Measurements from ENCODE around the gene GMDS. TPM values are rescaled to one million over a fixed set of nuclear protein-coding genes. Genes with fewer than 3 reads are reported as not detected.

GMDS gene
- total and polyA plus RNA-seq, 2 experiments from 2014 or later = 30.1 to 36.5 TPM

GRCh38 chr6:1947922-1948321 is 297.5 kb downstream of the GMDS start:
- no peak for ATAC-seq
- peaks cover 1% of the 10 kb centered on the region for H3K27me3 Mint-ChIP-seq (ENCODE audit: insufficient read depth, low read depth, poor library complexity)
- H3K79me2 ChIP-seq (replicated peaks; ENCODE audit: insufficient read depth) = no peaks in the 10 kb centered on the region
- no peak overlapping the region for H2AFZ ChIP-seq
- H3K4me3 ChIP-seq = no peak overlapping the region
- H3K9me2 ChIP-seq (ENCODE audit: insufficient read depth) = no peaks in the 10 kb centered on the region
- no peak overlapping the region for H3K4me3 Mint-ChIP-seq
- peaks cover 14% of the 10 kb centered on the region for H3K4me1 Mint-ChIP-seq
- H3F3A ChIP-seq (replicated peaks; ENCODE audit: low read depth) = no peaks in the 10 kb centered on the region
- no peak overlapping the region for H3K4me2 ChIP-seq
- H3K27ac Mint-ChIP-seq = no peak overlapping the region
- H3K36me3 Mint-ChIP-seq (ENCODE audit: low read depth) = no peaks in the 10 kb centered on the region
- DNase-seq (ENCODE audit: low spot score) = no peak
- no peaks in the 10 kb centered on the region; the same call in 1 of the 2 replicates for H3K4me1 ChIP-seq (ENCODE audit: insufficient read depth)
- H3K27ac ChIP-seq (ENCODE audit: low read depth) = no peak overlapping the region
- H4K20me1 ChIP-seq (replicated peaks; ENCODE audit: insufficient read depth) = no peaks in the 10 kb centered on the region
- H3K36me3 ChIP-seq (ENCODE audit: insufficient read depth) = no peaks in the 10 kb centered on the region
- H3K9me3 Mint-ChIP-seq = no peaks in the 10 kb centered on the region
- TF ChIP-seq NANOG (IDR thresholded peaks at IDR 0.05; ENCODE audit: borderline replicate concordance) (no peak), CREB1 (CRISPR knock-in tag; IDR thresholded peaks at IDR 0.05; ENCODE audit: low read depth) (no peak)
- no peaks in the 10 kb centered on the region for H3K27me3 ChIP-seq (ENCODE audit: insufficient read depth)

GRCh38 chr6:1946583-1946982 is 298.8 kb downstream of the GMDS start:
- peaks cover 14% of the 10 kb centered on the region for H3K4me1 Mint-ChIP-seq
- no peak overlapping the region for H3K4me2 ChIP-seq
- H3K27ac ChIP-seq (ENCODE audit: low read depth) = no peak overlapping the region
- ATAC-seq = no peak
- H3K9me3 Mint-ChIP-seq = no peaks in the 10 kb centered on the region
- H3K9me2 ChIP-seq (ENCODE audit: insufficient read depth) = no peaks in the 10 kb centered on the region
- H4K20me1 ChIP-seq (replicated peaks; ENCODE audit: insufficient read depth) = no peaks in the 10 kb centered on the region
- no peaks in the 10 kb centered on the region for H3K36me3 Mint-ChIP-seq (ENCODE audit: low read depth)
- no peaks in the 10 kb centered on the region; the same call in 1 of the 2 replicates for H3K4me1 ChIP-seq (ENCODE audit: insufficient read depth)
- no peaks in the 10 kb centered on the region for H3K27me3 ChIP-seq (ENCODE audit: insufficient read depth)
- no peaks in the 10 kb centered on the region for H3K79me2 ChIP-seq (replicated peaks; ENCODE audit: insufficient read depth)
- no peak overlapping the region for H3K27ac Mint-ChIP-seq
- H3K27me3 Mint-ChIP-seq (ENCODE audit: insufficient read depth, low read depth, poor library complexity) = peaks cover 1% of the 10 kb centered on the region
- TF ChIP-seq EZH2phosphoT487 (IDR thresholded peaks at IDR 0.05; ENCODE audit: unreplicated experiment) = no peak
- no peak for TF ChIP-seq CREB1 (CRISPR knock-in tag; IDR thresholded peaks at IDR 0.05; ENCODE audit: low read depth)
- no peak for TF ChIP-seq ZNF331 (CRISPR knock-in tag; IDR thresholded peaks at IDR 0.05; ENCODE audit: low read depth)
- no peak for TF ChIP-seq POLR2AphosphoS5 (IDR thresholded peaks at IDR 0.05; ENCODE audit: low read depth)
- TF ChIP-seq ETS1 (IDR thresholded peaks at IDR 0.05) = no peak
- no peak for TF ChIP-seq ZNF462 (CRISPR knock-in tag; IDR thresholded peaks at IDR 0.05)
- TF ChIP-seq REST (IDR thresholded peaks at IDR 0.05; ENCODE audit: unreplicated experiment) = no peak
- no peak for TF ChIP-seq ZNF114 (CRISPR knock-in tag; IDR thresholded peaks at IDR 0.05)
- no peak for TF ChIP-seq EZH2 (IDR thresholded peaks at IDR 0.05; ENCODE audit: low read depth, unreplicated experiment)
- H3K36me3 ChIP-seq (ENCODE audit: insufficient read depth) = no peaks in the 10 kb centered on the region
- H3K4me3 Mint-ChIP-seq = no peak overlapping the region
- H2AFZ ChIP-seq = no peak overlapping the region
- H3F3A ChIP-seq (replicated peaks; ENCODE audit: low read depth) = no peaks in the 10 kb centered on the region
- H3K4me3 ChIP-seq = no peak overlapping the region
- DNase-seq (ENCODE audit: low spot score) = no peak
